Glomerular endothelial cell (primary cell): Measurements from ENCODE around the gene CLCC1. TPM values are rescaled to one million over a fixed set of nuclear protein-coding genes. Genes with fewer than 3 reads are reported as not detected.
A peak's percentile ranks its signal among the peaks of the same experiment; 100 is the strongest.
"Not testable (repeated sequence)": the region's sequence is repeated elsewhere in the genome, so short reads cannot be mapped to it uniquely, and the experiment has no call there.

Source experiments
- DNase-seq: peaks from one replicate; pipeline ENCODE4 v3.0.0-alpha.2; 2011; ENCODE audit warnings: low read depth, low spot score; ENCODE audit errors: extremely low read depth
- total RNA-seq: library from RNA; depleted of rRNA; stranded (reverse); fragments of >200 nt; gene quantifications from 2 replicates; pipeline ENCODE4 v1.2.3, GENCODE V29; 2015

CLCC1 gene, protein sequence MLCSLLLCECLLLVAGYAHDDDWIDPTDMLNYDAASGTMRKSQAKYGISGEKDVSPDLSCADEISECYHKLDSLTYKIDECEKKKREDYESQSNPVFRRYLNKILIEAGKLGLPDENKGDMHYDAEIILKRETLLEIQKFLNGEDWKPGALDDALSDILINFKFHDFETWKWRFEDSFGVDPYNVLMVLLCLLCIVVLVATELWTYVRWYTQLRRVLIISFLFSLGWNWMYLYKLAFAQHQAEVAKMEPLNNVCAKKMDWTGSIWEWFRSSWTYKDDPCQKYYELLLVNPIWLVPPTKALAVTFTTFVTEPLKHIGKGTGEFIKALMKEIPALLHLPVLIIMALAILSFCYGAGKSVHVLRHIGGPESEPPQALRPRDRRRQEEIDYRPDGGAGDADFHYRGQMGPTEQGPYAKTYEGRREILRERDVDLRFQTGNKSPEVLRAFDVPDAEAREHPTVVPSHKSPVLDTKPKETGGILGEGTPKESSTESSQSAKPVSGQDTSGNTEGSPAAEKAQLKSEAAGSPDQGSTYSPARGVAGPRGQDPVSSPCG
- 19.5 and 19.7 TPM in 2 replicates for total RNA-seq

DNA sequence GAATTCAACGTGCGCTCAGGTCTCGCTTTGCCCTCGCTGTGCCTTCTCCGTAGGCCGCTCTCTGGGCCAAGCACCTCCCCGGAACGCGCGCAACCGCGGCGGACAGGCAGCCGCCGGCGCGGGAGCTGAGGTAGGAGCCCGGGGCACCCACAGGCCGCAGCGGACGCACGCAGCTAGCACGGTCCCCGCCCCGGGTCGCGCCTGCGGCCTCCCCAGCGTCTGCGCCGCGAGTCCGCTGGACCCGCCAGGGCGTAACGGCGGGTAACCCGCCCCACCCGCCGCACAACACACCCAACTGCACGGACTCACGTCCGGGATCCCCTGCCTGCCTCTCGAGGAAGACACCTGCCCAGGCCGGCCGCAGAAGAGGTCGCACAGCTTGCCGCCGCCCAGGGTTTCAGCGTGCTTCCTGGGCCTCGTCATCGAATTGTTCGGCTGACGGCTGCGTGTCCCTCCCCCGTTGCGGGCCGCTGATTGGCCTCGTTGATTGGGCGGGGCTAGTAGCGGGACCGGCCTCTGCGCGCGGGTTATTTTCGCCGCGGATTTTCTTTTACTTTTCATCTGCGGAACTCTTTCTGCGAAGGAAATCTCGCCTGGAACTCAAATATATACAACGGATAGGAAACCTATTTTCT lies at the start of gene CLCC1:
CLCC1 (minus strand) TSS at position 433 of the 635 bp plus-strand sequence. CDS start 13,047 bp downstream, outside the sequence.
- DNase-seq = peak; percentile 27

DNA sequence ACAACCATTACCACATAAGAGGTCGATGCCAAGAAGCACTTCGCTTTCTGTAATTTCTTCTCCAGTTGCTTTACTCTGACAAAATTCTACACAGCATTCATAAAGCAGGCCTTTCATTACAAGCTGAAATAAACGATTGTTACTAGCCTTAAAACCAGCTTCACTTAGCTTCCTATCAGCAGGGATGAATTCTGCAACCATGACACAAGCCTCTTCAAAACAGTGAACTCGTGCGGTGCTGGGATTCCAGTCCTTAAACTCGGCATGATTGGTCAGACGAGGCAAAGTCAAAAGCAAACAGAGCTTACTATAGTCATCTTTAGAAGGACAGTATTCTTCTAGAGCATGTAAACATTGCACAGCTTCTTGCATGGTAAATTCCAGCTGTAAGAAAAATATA lies 48.1 kb upstream of the CLCC1 start:
- no peak for DNase-seq

DNA sequence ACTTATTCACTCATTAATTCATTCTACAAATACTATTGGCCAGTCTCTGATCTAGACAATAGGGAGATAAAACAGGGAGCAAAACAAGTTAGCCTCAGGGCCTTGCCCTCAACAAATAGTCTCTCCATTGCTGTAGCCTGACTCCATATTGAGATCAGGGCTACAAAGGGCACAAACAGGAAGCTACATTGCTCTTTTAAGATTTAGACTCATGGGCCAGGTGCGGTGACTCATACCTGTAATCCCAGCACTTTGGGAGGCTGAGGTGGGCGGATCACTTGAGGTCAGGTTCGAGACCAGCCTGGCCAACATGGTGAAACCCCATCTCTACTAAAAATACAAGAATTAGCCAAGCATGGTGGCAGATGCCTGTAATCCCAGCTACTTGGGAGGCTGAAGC lies 33.3 kb upstream of the CLCC1 start:
- DNase-seq = not testable (repeated sequence)

DNA sequence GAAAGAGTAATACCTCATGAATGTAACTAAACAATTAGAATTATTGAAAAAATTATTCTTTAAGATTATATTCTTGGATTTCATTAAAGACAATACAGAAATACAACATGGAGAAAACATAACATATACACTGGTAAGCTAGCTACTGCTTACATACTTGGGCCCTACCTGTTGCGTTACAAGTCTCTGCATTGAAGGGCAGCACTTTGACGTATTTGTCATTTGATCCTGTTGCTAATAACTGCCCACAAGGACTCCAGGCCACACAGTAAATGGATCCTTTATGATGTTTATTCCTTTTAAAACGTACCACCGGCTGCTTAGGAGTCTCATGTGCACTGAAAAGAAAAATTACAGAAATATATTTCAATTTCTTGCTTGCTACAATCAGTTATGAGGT lies 19.8 kb upstream of the CLCC1 start:
- no peak for DNase-seq

DNA sequence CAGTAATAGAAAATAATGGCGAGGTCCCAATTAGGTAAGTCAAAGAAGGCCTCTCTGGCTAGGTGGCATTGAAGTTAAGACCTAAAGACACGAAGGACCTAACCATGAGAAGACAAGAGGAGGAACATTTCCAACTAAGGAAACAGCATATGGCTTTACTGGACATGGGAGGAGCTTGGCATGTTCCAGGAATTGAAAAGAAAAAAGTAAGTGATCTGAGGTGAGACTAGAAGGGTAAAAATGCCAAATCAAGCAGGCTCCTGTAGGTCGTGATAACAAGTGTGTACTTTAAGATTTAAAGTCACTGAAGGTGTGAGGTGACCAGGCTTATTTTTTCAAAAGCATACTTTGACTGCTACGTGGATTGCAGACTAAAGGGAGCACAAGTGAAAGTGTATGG lies 13.4 kb upstream of the CLCC1 start:
- DNase-seq = no peak

DNA sequence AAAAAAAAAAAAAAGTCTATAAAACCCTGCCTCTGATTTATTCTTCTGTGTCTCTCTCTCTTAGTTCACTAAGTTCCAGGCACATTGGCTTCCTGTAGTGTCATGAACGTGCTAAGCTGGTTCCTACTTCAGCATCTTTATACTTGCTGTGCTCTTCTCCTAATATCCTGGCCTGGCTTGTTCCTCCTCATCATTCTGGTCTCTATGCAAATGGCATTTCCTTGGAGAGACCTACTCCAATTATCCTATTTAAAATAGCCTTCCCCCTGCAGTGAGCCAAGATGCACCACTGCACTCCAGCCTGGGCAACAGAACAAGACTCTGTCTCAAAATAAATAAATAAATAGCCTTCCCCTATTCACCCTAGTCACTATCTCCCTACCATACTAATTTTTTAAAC lies 9.7 kb upstream of the CLCC1 start:
- DNase-seq = no peak

DNA sequence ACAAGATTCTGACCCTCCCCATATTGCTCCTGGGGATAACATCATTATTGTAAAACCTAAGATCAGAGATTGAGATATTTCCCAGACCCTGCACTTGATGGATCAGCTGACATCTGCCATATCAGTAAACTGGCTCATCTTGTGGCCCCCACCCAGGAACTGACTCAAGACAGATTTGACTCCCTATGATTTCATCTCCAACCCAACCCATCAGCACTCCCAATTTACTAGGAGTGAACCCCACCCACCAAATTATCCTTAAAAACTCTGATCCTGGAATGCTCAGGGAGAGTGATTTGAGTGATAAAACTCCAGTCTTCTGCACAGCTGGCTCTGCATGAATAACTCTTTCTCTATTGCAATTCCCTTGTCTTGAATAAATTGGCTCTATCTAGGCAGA lies 6.1 kb upstream of the CLCC1 start:
- DNase-seq = no peak

DNA sequence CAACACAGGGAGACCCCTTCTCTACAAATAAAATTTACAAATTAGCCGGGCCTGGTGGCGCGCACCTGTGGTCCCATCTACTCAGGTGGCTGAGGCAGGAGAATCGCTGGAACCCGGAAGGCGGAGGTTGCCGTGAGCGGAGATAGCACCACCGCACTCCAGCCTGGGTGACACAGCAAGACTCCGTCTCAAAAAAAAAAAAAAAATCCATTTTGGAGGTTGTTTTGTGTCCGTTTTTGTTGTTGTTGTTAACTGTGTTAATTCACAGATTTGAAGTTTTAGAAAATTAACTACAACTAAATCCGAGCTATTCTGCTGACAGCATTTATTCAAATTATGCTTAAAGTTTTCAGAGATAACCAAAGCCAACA lies 618 bp downstream of the CLCC1 start:
- DNase-seq = no peak

DNA sequence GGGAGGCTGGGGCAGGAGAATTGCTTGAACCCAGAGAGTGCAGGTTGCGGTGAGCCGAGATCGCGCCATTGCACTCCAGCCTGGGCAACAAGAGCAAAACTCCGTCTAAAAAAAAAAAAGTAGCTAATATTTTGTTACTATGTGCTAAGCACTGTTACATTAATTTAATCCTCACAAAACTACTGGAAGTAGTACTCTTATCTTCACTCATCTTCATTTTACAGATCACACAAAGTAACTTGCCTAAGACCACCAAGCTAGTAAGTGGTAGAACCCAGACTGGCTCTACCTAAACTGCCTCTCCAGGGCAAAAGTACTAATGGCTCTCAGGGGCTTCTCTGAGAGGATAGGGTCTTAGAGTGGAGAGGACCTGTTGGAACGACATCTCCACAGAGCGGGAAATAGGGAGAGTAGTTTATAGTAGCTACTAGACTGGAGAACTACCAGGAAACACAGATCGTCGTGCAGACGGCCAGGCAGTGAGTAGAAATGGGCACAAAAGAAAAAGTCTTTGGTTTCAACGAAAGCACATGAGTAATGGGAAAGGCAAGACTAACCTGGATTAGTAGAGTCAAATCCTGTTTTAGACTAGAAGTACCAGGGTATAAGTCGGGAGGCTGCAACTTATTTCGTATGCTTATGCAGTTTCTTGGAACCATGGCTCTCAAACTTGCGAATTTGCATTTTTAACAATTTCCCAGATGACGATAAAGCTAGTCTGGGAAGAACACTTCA lies 1.4 kb downstream of the CLCC1 start:
- no peak for DNase-seq

DNA sequence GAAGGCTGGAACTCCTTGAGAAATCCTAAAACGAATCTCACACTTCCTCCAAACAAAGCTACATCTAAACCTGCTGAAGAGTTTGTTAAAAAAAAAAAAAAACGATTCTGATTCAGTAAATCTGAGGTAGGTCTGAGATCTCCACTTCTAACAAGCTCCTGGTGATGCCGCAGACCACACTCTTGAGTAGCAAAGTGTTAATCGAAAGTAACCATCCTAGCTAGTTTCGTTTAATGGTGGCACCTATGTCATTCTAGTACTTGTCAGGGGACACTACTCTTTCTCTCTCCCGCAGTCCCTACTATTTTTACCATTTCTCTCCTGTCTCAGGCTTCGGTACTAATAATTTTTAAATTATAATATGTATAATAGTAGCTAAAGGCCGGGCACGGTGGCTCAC lies 2.1 kb downstream of the CLCC1 start:
- DNase-seq = no peak

DNA sequence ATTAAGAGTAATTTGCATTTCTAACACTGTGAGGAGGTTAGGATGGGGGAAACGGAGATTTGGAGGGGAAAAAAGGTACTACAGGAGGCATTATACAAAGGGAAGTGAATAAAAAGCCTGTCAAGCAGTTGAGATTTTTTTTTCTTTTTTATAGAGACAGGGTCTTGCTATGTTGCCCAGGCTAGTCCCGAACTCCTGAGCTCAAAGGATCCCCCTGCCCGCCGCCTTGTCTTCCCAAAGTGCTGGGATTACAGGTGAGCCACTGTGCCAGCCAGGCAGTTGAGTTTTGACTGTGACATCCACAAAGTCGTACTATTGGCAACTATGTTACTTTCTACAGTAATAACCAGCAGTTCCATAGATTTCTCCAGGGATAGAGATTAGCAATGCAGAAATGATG lies 2.6 kb downstream of the CLCC1 start:
- no peak for DNase-seq

DNA sequence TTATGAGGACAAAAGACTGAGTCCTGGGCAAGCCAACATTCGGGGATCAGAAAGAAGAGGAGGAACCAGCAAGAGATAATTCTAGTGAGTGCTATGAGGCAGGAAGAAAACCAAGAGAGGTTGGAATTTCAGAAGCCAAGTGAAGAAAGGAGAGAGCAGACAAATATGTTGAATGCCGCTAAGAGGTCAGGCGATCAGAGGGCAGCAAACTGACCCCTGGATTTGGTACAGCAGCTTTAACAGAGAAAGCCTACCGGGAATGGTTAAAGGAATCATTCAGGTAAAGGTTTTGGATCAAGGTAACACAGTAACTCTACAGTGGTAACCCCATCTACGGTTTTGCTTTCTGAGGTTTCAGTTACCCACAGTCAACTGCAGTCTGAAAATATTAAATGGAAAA lies 5.4 kb downstream of the CLCC1 start:
- DNase-seq = no peak

DNA sequence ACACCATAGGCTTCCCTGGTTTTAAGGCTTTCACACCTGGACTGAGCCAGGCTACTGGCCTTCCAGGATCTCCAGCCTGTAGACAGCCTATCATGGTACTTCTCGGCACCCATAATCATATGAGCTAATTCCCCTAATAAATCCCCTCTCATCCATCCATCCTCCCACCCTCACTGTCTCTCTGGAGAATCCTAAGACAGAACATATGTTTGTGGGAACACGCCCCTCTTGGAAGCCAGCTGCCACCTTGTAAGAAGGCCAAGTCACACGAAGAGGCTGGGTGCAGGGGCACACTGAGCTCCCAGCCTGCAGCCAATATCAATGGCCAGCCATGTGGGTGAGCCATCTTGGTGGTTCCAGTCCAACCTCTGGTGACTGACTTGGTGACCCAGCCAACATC lies 7.4 kb downstream of the CLCC1 start:
- no peak for DNase-seq

DNA sequence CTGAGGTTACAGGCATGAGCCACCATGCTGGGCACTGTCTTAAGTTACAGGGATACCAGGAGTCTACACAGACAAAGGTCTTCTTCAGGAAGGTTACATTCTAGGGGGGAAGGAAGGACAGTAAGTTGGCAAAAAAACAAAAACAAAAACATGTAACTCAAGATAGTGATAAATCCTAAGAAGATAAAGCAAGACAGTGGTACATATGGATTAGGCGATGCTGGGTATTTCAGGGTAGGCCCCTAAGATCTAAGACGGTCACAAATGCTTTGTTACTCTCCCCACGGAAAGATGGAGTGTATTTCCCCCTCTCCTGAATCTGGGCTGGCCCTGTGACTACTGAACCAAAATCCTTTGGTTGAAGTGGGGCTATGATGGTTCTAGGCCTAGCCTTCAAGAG lies 8.2 kb downstream of the CLCC1 start:
- no peak for DNase-seq

DNA sequence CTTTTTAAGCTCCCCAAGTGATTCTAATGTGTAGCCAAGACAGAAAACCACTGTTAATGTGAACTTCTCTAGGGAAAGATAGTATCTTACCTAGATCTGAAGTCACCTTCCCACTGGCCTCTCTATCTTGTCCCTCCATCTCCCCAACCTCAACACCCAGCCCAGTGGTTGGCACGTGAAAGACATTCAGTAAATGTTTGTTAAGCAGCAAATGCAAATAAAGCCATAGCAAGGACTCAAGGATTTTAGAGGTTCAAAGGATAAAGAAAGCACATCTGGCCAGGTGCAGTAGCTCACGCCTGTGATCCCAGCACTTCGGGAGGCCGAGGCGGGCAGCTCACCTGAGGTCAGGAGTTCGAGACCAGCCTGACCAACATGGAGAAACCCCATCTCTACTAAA lies 9.8 kb downstream of the CLCC1 start:
- DNase-seq = no peak

DNA sequence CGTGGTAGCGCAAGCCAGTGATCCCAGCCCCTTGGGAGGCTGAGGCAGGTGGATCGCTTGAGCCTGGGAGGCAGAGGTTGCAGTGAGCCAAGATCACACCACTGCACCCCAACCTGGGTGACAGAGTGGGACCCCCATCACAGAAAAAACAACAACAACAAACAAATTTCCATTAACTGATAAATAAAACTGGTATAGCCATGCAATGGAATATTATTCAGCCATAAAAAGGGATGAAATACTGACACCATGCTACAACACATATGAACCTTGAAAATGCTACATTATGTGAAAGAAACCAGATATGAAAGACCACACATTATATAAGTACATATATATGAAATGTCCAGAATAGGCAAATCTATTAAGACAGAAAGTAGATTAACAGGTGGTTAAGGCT lies 12.0 kb downstream of the CLCC1 start:
- no peak for DNase-seq

DNA sequence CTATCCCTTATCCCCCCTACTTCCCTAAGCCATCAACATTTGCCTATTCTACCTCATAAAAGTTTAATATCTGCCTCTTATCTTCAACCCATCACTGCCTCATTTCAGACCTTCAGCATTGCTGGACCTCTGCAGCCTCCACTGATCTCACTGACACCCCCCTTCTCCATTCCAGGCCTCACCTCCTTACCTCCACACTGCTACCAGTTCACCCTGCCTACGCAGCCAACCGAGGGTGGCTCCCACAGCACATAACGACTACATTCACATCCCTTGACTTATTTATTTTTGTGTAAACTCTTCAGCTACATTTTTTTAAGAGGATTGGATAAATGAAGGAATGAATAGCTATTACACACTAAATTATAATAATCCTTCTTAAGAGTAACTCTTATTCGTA lies 14.2 kb downstream of the CLCC1 start:
- no peak for DNase-seq

DNA sequence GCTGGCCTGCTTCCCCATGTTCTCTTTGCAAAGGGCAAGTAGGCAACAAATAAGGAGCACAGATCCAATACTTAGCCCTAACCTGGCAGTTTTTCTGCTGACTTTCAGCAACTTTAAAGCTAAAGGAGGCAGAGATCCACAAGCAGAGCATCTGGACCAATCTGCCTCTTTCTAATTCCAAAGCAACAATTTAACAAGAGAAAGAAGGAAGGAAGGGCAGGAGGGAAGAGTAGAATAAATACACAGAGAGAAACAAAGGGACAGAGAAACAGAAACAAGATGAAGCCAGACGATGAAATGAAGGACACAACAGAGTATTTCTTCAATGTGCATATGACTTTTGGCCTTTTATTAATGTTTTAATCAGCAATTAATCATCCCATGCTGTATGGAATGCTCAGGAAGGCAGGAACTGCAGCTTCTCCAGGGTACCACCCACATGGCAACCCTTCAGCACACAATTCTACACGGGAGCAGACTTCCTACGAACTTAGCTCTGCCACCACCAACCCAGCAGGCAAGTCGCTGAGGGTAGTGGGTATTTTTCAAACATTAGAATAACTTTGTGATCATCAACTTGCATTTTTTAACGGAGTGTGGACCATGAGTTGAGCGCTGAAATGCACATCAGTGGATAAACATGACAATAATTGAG lies 15.3 kb downstream of the CLCC1 start:
- no peak for DNase-seq

DNA sequence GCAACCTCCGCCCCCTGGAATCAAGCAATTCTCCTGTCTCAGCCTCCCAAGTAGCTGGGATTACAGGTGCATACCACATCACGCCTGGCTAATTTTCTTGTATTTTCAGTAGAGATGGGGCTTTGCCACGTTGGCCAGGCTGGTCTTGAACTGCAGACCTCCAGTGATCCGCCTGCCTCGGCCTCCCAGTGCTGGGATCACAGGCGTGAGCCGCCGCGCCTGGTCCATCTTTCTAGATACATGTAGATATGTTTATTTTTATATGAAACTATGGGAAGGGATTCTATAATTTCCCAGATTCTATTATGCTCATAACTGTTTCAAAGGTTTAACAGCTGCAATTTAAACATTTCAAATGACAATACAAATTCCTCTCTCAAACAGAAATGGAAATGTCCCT lies 27.1 kb downstream of the CLCC1 start:
- DNase-seq = no peak

DNA sequence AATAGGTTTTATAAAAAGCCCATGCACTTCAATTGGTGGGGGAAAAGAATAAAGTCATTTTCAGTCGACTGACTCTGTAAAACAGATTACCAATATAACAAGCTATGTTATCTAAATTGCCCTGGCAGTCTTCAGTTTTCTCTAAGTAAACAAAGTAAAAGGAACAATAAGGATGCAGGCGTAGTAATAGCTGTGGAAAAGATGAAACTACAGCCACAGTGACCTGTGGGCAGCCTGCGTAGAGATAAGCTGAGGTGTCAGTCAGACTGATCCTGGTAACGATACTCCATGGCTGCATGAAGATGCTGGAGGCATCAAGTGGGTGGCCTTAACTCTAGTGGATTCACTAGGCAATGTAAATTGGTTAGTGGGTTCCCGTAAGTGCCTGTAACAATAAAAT lies 29.3 kb downstream of the CLCC1 start:
- no peak for DNase-seq

DNA sequence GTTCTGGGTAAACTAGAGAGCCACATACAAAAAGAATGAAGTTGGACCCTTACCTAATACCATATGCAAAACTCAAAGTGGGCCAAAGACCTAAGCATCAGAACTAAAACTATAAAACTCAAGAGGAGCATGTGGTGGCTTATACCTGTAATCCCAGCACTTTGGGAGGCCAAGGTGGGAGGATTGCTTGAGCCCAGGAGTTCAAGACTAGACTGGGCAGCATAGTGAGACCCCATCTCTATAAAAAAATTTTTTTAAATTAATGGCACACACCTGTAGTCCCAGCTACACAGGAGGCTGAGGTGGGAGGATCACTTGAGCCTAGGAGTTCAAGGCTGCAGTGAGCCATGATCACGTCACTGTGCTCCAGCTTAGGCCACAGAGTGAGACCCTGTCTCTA lies 35.7 kb downstream of the CLCC1 start:
- DNase-seq = not testable (repeated sequence)
